Endodermal cell (in vitro differentiated cells): ENCODE results near the gene CDH23. TPM values are rescaled to one million over a fixed set of nuclear protein-coding genes. Genes with fewer than 3 reads are reported as not detected.

ENCODE experiments used
- DNase-seq: peaks from one replicate; pipeline ENCODE4 v3.0.0-alpha.2; 2017
- H3K27ac ChIP-seq: 2 replicates; pipeline ENCODE4 v1.5.1; 2013; ENCODE audit warnings: mild to moderate bottlenecking, low read depth, low read length, moderate library complexity
- H3K27me3 ChIP-seq: 2 replicates; pipeline ENCODE4 v1.6.1; 2013; ENCODE audit warnings: mild to moderate bottlenecking, low read length, moderate library complexity; ENCODE audit not compliant: insufficient read depth, control insufficient read depth, poor library complexity, severe bottlenecking
- H3K36me3 ChIP-seq: 2 replicates; pipeline ENCODE4 v1.7.0; 2013; ENCODE audit warnings: mild to moderate bottlenecking, low read length, moderate library complexity; ENCODE audit not compliant: control insufficient read depth, insufficient read depth
- H3K4me1 ChIP-seq: one replicate; pipeline ENCODE4 v1.7.0; 2013; ENCODE audit warnings: low read length; ENCODE audit not compliant: control insufficient read depth, insufficient read depth
- H3K4me3 ChIP-seq: 2 replicates; pipeline ENCODE4 v1.5.1; 2013; ENCODE audit warnings: mild to moderate bottlenecking, low read length, moderate library complexity
- H3K9ac ChIP-seq: 2 replicates; pipeline ENCODE4 v1.6.1; 2013; ENCODE audit warnings: mild to moderate bottlenecking, low read length, moderate library complexity; ENCODE audit not compliant: poor library complexity, severe bottlenecking; ENCODE audit errors: extremely low read depth
- H3K9me3 ChIP-seq: 2 replicates; pipeline ENCODE4 v1.6.1; 2013; ENCODE audit warnings: mild to moderate bottlenecking, low read length, moderate library complexity; ENCODE audit not compliant: control insufficient read depth
- H3K27ac Mint-ChIP-seq: 2 replicates; pipeline ENCODE4 v1.8.0; 2020; ENCODE audit warnings: mixed read lengths
- H3K27me3 Mint-ChIP-seq: 2 replicates; pipeline ENCODE4 v1.8.0; 2021; ENCODE audit warnings: mild to moderate bottlenecking, mixed read lengths; ENCODE audit not compliant: insufficient read depth
- H3K36me3 Mint-ChIP-seq: 2 replicates; pipeline ENCODE4 v1.8.0; 2020; ENCODE audit warnings: low read depth, mixed read lengths
- H3K4me1 Mint-ChIP-seq: 2 replicates; pipeline ENCODE4 v1.8.0; 2020; ENCODE audit warnings: mixed read lengths
- H3K4me3 Mint-ChIP-seq: 2 replicates; pipeline ENCODE4 v1.8.0; 2020; ENCODE audit warnings: mild to moderate bottlenecking, moderate library complexity, mixed read lengths
- H3K9me3 Mint-ChIP-seq: 2 replicates; pipeline ENCODE4 v1.8.0; 2020; ENCODE audit warnings: mild to moderate bottlenecking, mixed read lengths
- WGBS, 2 experiments: methylation state at CpG; one replicate each; pipeline versions ENCODE4 v1.1.5 to v1.1.7; 2013; ENCODE audit warnings: missing lambda C conversion rate in 2 of 2, mixed read lengths in 1 of 2; ENCODE audit not compliant: insufficient coverage in 1 of 2, insufficient read length in 1 of 2; 5-methylcytosine and 5-hydroxymethylcytosine counted together
- total RNA-seq, 2 donors: library from RNA; stranded (reverse); fragmentation: NEBNext Ultra II Directional in 1 of 2; extraction: Animal tissue kit (Norgen Biotek cat#: 25700) in 1 of 2; gene quantifications; 2 replicates in 1 of 2; 3 replicates in 1 of 2; pipeline ENCODE4 v1.2.1, GENCODE V29; 2021
- TF ChIP-seq, protein P1 (sequence below): fragments of 200-600 bp; sonication (generic); conservative IDR thresholded peaks from 2 replicates; pipeline ENCODE4 v1.5.0; 2021; ENCODE audit warnings: antibody characterized with exemption, mild to moderate bottlenecking

CDH23 gene
- total RNA-seq, 2 donors from 2014 or later, result 2.1 to 4.2 TPM

DNA sequence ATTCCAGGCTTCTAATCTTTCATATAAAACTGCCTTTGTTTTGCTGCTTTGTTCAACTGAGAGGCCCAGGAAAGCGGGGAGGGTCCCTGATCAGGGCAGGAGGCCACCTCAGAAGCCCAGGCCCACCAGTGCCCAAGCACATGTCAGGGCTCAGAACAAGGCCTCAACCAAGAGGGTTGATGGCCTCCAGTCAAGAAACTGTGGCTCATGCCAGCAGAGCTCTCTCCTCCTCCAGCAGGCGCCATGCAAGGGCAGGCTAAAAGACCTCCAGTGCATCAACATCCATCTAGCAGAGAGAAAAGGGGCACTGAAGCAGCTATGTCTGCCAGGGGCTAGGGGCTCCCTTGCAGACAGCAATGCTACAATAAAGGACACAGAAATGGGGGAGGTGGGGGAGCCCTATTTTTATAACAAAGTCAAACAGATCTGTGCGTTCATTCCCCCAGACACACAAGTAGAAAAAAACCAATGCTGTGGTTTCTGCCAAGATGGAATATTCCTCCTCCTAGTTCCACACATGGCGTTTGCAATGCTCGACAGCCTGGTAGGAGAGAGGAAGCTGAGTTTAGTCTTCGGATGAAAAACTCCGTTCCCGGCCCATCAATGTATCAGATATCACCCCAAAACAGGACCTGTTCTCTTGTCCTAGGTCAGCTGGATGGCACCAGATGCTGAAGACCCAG is 420.4 kb downstream of the CDH23 start:
- WGBS, 2 experiments, result 92 to 97% methylated on average over 5 to 8 of the region's 8 CpGs

DNA sequence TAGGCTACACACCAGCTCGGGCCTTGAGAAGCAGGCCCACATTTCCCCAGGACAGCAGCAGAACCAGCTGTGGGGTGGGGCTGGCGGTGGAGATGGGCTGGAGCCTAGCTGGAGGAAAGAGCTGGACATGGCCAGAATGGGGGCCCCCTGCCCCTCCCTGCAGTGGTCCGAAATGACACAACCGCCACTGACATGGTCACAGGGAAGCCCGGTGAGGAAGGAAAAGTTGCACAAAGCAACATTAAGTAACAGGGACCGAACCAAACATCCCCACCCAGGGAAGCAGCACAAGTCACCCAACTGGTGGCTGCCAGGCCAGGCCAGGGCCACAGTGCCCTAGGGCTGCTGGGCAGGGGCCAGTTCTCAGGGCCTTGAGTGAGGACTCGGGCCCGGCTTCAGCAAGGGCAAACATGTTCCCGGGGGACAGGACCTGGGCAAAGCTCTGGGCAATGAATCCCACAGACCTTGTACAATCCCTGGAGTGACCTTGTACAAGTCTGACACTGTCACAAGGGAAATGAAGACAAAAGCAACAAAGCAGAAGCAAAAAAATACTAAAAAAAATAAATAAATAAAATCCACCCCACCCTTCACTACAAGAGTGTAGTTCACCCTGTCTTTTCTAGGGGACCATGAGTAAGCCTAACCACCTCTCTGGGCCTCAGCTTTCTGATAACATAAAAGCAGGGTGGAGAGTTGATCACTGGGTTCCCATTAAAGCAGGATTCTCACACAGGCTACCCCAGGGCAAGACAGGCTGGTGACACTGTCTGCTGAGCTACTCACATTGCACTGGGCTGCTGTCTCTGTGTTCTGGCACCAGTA is 421.3 kb downstream of the CDH23 start:
- no peaks in the 10 kb centered on the region for H3K4me1 Mint-ChIP-seq
- H3K36me3 ChIP-seq, result peaks cover 84% of the 10 kb centered on the region
- no peak overlapping the region for H3K27ac ChIP-seq
- no peak for DNase-seq
- TF ChIP-seq, protein P1, sequence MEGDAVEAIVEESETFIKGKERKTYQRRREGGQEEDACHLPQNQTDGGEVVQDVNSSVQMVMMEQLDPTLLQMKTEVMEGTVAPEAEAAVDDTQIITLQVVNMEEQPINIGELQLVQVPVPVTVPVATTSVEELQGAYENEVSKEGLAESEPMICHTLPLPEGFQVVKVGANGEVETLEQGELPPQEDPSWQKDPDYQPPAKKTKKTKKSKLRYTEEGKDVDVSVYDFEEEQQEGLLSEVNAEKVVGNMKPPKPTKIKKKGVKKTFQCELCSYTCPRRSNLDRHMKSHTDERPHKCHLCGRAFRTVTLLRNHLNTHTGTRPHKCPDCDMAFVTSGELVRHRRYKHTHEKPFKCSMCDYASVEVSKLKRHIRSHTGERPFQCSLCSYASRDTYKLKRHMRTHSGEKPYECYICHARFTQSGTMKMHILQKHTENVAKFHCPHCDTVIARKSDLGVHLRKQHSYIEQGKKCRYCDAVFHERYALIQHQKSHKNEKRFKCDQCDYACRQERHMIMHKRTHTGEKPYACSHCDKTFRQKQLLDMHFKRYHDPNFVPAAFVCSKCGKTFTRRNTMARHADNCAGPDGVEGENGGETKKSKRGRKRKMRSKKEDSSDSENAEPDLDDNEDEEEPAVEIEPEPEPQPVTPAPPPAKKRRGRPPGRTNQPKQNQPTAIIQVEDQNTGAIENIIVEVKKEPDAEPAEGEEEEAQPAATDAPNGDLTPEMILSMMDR, result no peak
- no peak overlapping the region for H3K9ac ChIP-seq
- H3K4me1 ChIP-seq, result no peaks in the 10 kb centered on the region
- H3K27ac Mint-ChIP-seq, result no peak overlapping the region
- no peaks in the 10 kb centered on the region for H3K27me3 Mint-ChIP-seq
- WGBS, 2 experiments, result 95 to 98% methylated on average over 8 to 9 of the region's 9 CpGs
- H3K27me3 ChIP-seq, result no peaks in the 10 kb centered on the region
- peaks cover 77% of the 10 kb centered on the region for H3K36me3 Mint-ChIP-seq
- no peak overlapping the region for H3K4me3 ChIP-seq
- H3K4me3 Mint-ChIP-seq, result no peak overlapping the region
- H3K9me3 Mint-ChIP-seq, result no peaks in the 10 kb centered on the region
- H3K9me3 ChIP-seq, result no peaks in the 10 kb centered on the region

More for the DNA sequence above, 420.4 kb downstream of the CDH23 start:
- no peak overlapping the region for H3K4me3 Mint-ChIP-seq
- H3K27me3 Mint-ChIP-seq, result no peaks in the 10 kb centered on the region
- DNase-seq, result no peak
- H3K4me3 ChIP-seq, result no peak overlapping the region
- no peaks in the 10 kb centered on the region for H3K27me3 ChIP-seq
- H3K27ac Mint-ChIP-seq, result no peak overlapping the region
- H3K36me3 ChIP-seq, result peaks cover 76% of the 10 kb centered on the region
- H3K4me1 ChIP-seq, result no peaks in the 10 kb centered on the region
- TF ChIP-seq, protein P1, result no peak
- H3K9ac ChIP-seq, result no peak overlapping the region
- no peaks in the 10 kb centered on the region for H3K9me3 Mint-ChIP-seq
- no peaks in the 10 kb centered on the region for H3K9me3 ChIP-seq
- no peaks in the 10 kb centered on the region for H3K4me1 Mint-ChIP-seq
- H3K27ac ChIP-seq, result no peak overlapping the region
- H3K36me3 Mint-ChIP-seq, result peaks cover 69% of the 10 kb centered on the region

DNA sequence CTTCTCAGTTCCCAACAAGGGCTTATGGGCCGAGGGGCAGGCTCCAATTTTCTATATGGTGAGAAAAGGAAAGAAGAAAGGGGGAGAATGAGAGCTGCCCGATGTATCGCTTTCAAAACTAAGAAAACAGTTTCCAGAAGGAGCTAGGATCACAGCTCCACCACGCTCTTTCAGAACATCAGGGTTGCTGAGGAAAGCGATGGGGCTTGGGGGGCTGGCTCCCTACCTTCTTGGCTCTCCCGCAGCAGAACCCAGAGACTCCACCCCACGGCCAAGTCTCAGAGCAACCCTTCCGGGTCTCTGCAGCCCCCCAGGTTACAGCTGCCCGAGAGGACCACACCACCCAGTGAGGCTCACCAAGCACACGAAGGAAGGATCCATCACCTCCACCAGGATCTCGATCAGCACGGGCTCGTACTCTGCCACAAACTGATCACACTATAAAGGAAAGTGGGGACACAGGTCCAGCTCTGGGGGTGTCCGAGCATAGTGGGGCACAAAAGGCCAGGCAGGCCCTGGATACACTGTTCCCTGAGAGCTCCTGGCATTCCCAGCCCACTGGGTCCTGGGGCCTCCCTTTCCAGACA is 422.0 kb downstream of the CDH23 start:
- H3K27me3 Mint-ChIP-seq, result no peaks in the 10 kb centered on the region
- TF ChIP-seq, protein P1, result no peak
- Histone ChIP-seq H3K27me3 (no peaks in the 10 kb centered on the region), H3K27ac (no peak overlapping the region), H3K9me3 (no peaks in the 10 kb centered on the region), H3K36me3 (peaks cover 91% of the 10 kb centered on the region), H3K9ac (no peak overlapping the region), H3K4me1 (no peaks in the 10 kb centered on the region), H3K4me3 (no peak overlapping the region)
- peak overlapping the region; percentile 30 for H3K27ac Mint-ChIP-seq
- no peaks in the 10 kb centered on the region for H3K4me1 Mint-ChIP-seq
- H3K9me3 Mint-ChIP-seq, result no peaks in the 10 kb centered on the region
- H3K36me3 Mint-ChIP-seq, result peaks cover 84% of the 10 kb centered on the region
- WGBS, 2 experiments, result 90 to 94% methylated on average over 8 to 14 of the region's 14 CpGs
- no peak for DNase-seq
- no peak overlapping the region for H3K4me3 Mint-ChIP-seq
